Mesodermal cell (in vitro differentiated cells): ENCODE measurements around the gene NDUFV2.
"Not testable (repeated sequence)": the region's sequence is repeated elsewhere in the genome, so short reads cannot be mapped to it uniquely, and the experiment has no call there.

Experiments
- H3K27ac ChIP-seq: 2 replicates; pipeline ENCODE4 v1.7.0; 2013; ENCODE audit warnings: mild to moderate bottlenecking, low read depth, low read length, moderate library complexity; ENCODE audit not compliant: severe bottlenecking
- H3K36me3 ChIP-seq: 2 replicates; pipeline ENCODE4 v1.7.1; 2013; ENCODE audit warnings: mild to moderate bottlenecking, low read length, moderate library complexity; ENCODE audit not compliant: control insufficient read depth, insufficient read depth
- H3K4me1 ChIP-seq: one replicate; pipeline ENCODE4 v1.7.1; 2013; ENCODE audit warnings: mild to moderate bottlenecking, low read length; ENCODE audit not compliant: insufficient read depth, control insufficient read depth, poor library complexity, severe bottlenecking
- H3K4me3 ChIP-seq: 2 replicates; pipeline ENCODE4 v1.7.0; 2013; ENCODE audit warnings: low read length, control low read depth, mild to moderate bottlenecking; ENCODE audit not compliant: insufficient read depth, poor library complexity, severe bottlenecking; ENCODE audit errors: extremely low read depth
- H3K9me3 ChIP-seq: 2 replicates; pipeline ENCODE4 v1.7.1; 2013; ENCODE audit warnings: mild to moderate bottlenecking, low read length, moderate library complexity; ENCODE audit not compliant: control insufficient read depth
- WGBS, 2 experiments: methylation state at CpG; one replicate each; pipeline ENCODE4 v1.1.5; 2013; ENCODE audit warnings: missing lambda C conversion rate in 2 of 2; ENCODE audit not compliant: insufficient coverage in 2 of 2; 5-methylcytosine and 5-hydroxymethylcytosine counted together

NDUFV2 gene

GRCh38 chr18:9090578-9090977, 11.9 kb upstream of the NDUFV2 start:
- no peaks in the 10 kb centered on the region for H3K36me3 ChIP-seq
- no peak overlapping the region for H3K27ac ChIP-seq
- H3K4me1 ChIP-seq, result peaks cover 12% of the 10 kb centered on the region
- WGBS, 2 experiments, result 89 to 93% methylated on average over 4 to 5 of the region's 5 CpGs
- no peaks in the 10 kb centered on the region for H3K9me3 ChIP-seq
- no peak overlapping the region for H3K4me3 ChIP-seq

GRCh38 chr18:9091066-9091476, 11.4 kb upstream of the NDUFV2 start:
- 100% methylated on average over 1 to 2 of the region's 4 CpGs for WGBS, 2 experiments
- peaks cover 12% of the 10 kb centered on the region for H3K4me1 ChIP-seq
- H3K27ac ChIP-seq, result no peak overlapping the region
- H3K36me3 ChIP-seq, result no peaks in the 10 kb centered on the region
- no peak overlapping the region for H3K4me3 ChIP-seq
- no peaks in the 10 kb centered on the region for H3K9me3 ChIP-seq

- H3K9me3 ChIP-seq, result no peaks in the 10 kb centered on the region
- 100% methylated on average over 2 of the region's 2 CpGs for WGBS, 2 experiments
- no peaks in the 10 kb centered on the region for H3K36me3 ChIP-seq
These were observed 9.8 kb upstream of the NDUFV2 start for GRCh38 chr18:9092665-9093064.

GRCh38 chr18:9093109-9093508, 9.4 kb upstream of the NDUFV2 start:
- not testable (repeated sequence) for H3K27ac ChIP-seq, H3K9me3 ChIP-seq, H3K36me3 ChIP-seq, H3K4me3 ChIP-seq
- WGBS, 2 experiments, result no CpG with 5 or more reads among the region's 3 CpGs
- peaks cover 12% of the 10 kb centered on the region for H3K4me1 ChIP-seq

More at GRCh38 chr18:9092665-9093064, 9.8 kb upstream of the NDUFV2 start:
- Histone ChIP-seq H3K4me1 (peaks cover 12% of the 10 kb centered on the region), H3K27ac (no peak overlapping the region), H3K4me3 (no peak overlapping the region)

- Histone ChIP-seq H3K9me3 (no peaks in the 10 kb centered on the region), H3K4me1 (peaks cover 12% of the 10 kb centered on the region), H3K36me3 (no peaks in the 10 kb centered on the region), H3K27ac (no peak overlapping the region), H3K4me3 (no peak overlapping the region)
- WGBS, 2 experiments, result 83% methylated on average over 1 to 2 of the region's 7 CpGs
These were observed 7.9 kb upstream of the NDUFV2 start for GRCh38 chr18:9094307-9095226.

GRCh38 chr18:9095297-9096006, 7.0 kb upstream of the NDUFV2 start:
- peak overlapping the region; percentile 16 for H3K27ac ChIP-seq
- H3K4me3 ChIP-seq, result no peak overlapping the region
- 87 to 94% methylated on average over 4 of the region's 9 CpGs for WGBS, 2 experiments
- H3K36me3 ChIP-seq, result no peaks in the 10 kb centered on the region
- H3K9me3 ChIP-seq, result no peaks in the 10 kb centered on the region
- peaks cover 12% of the 10 kb centered on the region for H3K4me1 ChIP-seq

GRCh38 chr18:9096007-9096371, 6.5 kb upstream of the NDUFV2 start:
- Histone ChIP-seq H3K27ac (no peak overlapping the region), H3K36me3 (no peaks in the 10 kb centered on the region), H3K9me3 (no peaks in the 10 kb centered on the region), H3K4me1 (peaks cover 12% of the 10 kb centered on the region), H3K4me3 (no peak overlapping the region)
- no CpG with 5 or more reads among the region's 3 CpGs for WGBS, 2 experiments

GRCh38 chr18:9096685-9097084, 5.8 kb upstream of the NDUFV2 start:
- 89 to 91% methylated on average over 1 of the region's 2 CpGs for WGBS, 2 experiments
- H3K36me3 ChIP-seq, result no peaks in the 10 kb centered on the region

GRCh38 chr18:9097349-9097748, 5.2 kb upstream of the NDUFV2 start:
- Histone ChIP-seq H3K36me3 (no peaks in the 10 kb centered on the region), H3K4me3 (no peak overlapping the region), H3K27ac (no peak overlapping the region), H3K9me3 (no peaks in the 10 kb centered on the region), H3K4me1 (peaks cover 12% of the 10 kb centered on the region)
- WGBS, 2 experiments, result 56% methylated on average over 2 of the region's 2 CpGs; no CpG with 5 or more reads in 1 of the 2 experiments

More at GRCh38 chr18:9096685-9097084, 5.8 kb upstream of the NDUFV2 start:
- Histone ChIP-seq H3K4me3 (no peak overlapping the region), H3K27ac (no peak overlapping the region), H3K9me3 (no peaks in the 10 kb centered on the region), H3K4me1 (peaks cover 12% of the 10 kb centered on the region)

- Histone ChIP-seq H3K36me3 (peaks cover 4% of the 10 kb centered on the region), H3K9me3 (no peaks in the 10 kb centered on the region)
- 100% methylated on average over 2 of the region's 3 CpGs; no CpG with 5 or more reads in 1 of the 2 experiments for WGBS, 2 experiments
These were observed 1.7 kb upstream of the NDUFV2 start for GRCh38 chr18:9100796-9101195.

More at GRCh38 chr18:9100796-9101195, 1.7 kb upstream of the NDUFV2 start:
- no peak overlapping the region for H3K4me3 ChIP-seq
- no peak overlapping the region for H3K27ac ChIP-seq
- peaks cover 18% of the 10 kb centered on the region for H3K4me1 ChIP-seq
